ENCODE measurements around the gene CYTH1.
"Not testable (repeated sequence)": the region's sequence is repeated elsewhere in the genome, so short reads cannot be mapped to it uniquely, and the experiment has no call there.

CYTH1 gene

GRCh38 chr17:78680436-78680835, 101.6 kb downstream of the CYTH1 start:
- no peak for DNase-seq

GRCh38 chr17:78679495-78680395, 102.3 kb downstream of the CYTH1 start:
- DNase-seq: no peak

DNA sequence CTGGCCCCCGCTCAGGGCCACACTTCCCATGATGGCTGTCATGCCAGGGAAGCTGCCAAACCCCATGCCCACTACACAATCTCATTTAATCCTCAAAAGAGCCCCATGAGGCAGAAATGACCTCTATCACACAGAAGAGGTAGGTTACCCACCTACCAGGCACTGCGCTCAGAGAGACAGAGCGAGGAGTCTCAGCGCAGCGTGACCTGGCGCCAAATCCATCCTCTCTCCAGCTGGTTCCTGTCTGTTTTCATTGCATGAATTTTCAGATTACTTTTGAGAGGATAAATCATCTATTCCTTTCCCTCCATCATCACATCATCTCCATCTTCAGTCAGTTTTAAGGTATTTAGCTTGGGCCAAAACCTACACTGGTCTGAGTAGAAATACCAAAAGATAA, 103.4 kb downstream of the CYTH1 start:
- DNase-seq: no peak

- no peak for DNase-seq
Observed at GRCh38 chr17:78678222-78678557, 103.9 kb downstream of the CYTH1 start.

DNA sequence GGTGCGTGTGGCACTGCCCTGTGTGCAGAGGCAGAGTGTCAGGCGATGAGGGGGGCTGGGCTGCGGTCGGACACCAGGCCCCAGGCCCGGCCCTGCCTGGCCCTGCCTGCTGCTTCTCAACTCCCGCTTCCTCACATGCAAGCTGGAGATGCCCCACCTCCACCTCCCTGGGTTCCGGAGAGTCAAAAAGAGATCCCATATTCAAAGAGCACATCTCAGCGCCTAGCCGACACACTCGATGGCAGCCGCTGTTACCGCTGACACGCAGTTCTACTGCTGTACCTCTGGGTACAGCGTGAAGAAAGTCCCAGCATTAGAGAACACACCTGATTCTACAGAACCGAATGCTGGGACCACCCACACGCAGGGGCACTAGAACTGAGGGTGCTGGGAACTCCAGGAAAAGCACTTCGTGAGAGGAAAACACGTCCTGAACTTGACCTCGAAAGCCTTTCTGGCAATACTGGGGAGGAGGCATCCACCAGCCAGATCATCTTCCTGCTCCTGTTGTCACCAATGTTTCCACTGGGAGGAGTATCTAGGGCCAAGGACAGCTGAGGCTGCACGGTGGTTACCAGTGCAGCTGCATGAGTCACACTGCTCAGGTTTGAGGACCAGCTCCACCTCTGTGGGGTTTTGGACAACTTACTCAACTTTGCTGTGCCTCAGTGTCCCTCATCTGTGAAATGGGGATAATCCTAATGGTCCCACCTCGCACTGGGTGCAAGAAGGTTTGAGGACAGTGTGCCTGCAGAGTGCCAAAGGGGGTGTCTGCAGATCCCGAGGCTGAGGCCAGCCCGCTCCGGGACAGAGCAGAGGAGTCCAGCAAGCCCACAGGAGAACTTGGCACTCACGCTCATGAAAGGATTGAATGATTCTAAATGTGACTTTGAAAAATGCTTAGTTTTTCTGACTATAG, 104.5 kb downstream of the CYTH1 start:
- DNase-seq: no peak

DNA sequence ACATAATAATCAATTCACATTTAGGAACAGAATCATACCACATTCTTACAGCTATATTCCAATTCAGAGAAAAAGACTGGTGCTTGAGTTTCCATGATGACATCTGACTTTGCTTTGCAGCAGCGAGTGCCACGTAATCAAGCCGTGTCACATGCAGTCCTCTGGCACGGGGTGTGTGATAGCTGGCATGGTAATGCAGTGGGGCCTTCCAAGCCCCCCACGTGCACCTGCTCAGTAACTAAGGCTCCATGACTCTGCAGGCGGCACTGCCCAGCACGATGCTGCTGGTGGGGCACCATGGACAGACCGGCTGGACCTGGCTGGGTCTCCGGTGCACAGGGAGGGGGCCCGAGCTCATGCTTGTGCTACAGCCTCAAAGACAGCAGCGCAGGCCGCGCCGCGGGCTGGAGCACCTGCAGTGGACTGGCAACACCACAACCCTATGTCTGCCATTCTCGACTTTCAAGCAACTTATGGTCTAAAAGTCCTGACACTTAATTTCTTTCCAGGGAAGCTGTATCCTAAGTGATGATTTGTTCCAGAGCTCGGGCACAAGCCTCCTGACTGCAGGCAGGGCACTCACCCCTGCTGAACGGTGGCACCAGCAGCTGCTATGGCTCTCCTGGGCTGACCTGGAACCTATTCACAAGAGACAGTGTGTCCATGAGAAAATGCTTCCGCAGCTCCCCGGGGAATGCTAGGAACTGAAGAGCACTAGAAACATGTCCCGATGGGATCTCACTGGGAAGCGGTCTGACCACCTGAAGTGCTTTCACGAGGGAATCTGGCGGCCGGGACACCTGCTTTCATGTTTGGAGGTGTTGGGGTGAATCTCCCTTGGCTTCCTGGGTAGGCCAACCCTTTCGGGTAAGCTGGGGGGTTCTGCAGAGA, 105.4 kb downstream of the CYTH1 start:
- no peak for DNase-seq

DNA sequence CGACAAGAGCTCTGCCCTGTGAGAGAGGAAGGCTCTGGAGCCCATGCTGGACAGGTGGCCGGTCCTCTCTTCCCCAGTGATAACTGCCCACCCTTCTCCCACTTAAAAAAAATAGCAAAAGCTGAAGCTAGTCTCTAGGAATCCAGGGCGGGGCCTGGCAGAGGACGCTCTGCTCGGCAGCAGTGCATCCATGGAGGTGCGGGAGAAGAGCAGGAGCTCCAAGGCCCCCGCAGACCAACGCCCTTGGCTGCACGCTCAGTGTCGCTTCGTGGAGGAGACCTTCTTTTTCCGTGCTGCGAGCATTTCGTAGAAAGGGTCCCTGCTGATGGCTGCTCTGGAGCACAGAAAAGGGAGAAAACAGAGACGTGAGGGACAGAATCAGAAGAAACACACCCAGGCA, 106.2 kb downstream of the CYTH1 start:
- DNase-seq: no peak

- no peak for DNase-seq
Observed at GRCh38 chr17:78675316-78675616, 106.8 kb downstream of the CYTH1 start.

- DNase-seq: no peak
Observed at GRCh38 chr17:78674595-78675315, 107.3 kb downstream of the CYTH1 start.

GRCh38 chr17:78674156-78674555, 107.9 kb downstream of the CYTH1 start:
- DNase-seq: no peak

DNA sequence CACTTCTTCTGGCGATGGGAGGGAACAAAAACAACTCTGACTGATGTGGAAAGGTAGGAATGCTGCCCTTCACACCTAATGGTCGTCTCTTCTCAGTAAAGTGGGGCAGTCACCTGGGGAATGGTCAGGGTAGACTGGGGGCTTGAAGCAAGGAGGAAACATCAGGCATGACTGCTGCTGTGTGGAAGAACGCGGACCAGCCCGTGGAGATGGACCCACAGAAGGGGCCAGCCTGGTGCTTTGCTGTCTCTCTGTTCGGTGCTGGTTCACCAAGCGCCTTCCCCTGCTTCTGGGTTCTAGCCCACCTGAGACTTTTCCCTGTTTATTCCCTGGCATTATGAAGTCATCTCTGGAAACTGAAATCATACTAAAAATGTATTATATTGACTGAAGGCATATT, 108.7 kb downstream of the CYTH1 start:
- no peak for DNase-seq

DNA sequence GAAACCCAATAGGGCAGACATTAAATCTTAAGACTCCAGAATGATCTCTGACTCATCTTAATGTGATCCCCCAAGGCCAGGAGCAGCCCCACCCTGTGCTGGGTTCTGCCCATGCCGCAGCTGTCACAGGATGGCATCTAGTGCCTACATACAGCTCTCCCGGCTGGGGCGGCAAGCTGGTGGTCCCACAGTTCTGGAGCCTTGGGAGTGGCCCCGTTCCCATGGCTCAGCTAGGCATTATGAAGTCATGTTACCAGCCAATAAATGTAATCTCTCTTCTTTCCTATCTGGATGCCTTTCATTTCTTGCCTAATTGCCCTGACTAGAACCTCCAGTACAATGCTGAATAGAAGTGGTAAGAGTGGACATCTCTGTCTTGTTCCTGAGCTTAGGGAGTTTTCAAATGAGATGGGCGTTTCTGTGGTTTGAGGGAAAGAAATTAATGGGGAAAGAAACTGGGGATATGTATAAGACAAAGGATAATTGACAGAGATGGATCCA, 109.2 kb downstream of the CYTH1 start:
- DNase-seq: no peak

DNA sequence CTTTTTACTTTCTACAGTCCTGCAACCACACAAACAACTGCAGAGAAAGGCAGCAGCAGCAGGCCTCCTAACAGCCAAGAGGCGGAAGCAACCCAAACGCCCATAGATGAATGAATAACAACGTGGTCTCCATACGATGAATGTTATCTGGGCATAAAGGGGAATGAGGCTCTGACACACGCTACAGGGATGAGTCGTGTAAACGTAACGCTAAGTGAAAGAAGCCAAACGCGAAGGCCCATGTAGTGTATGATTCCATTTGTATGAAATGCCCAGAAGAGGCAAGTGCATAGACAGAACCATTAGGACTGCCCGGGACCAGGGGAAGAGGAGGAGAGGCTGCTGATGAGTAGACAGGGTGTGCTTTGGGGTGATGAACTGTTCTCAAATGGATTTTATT, 110.1 kb downstream of the CYTH1 start:
- no peak for DNase-seq

GRCh38 chr17:78671726-78672001, 110.4 kb downstream of the CYTH1 start:
- DNase-seq: not testable (repeated sequence)

GRCh38 chr17:78670850-78671725, 111.0 kb downstream of the CYTH1 start:
- DNase-seq: no peak

GRCh38 chr17:78669975-78670518, 112.0 kb downstream of the CYTH1 start:
- DNase-seq: no peak

GRCh38 chr17:78669256-78669974, 112.7 kb downstream of the CYTH1 start:
- DNase-seq: no peak

DNA sequence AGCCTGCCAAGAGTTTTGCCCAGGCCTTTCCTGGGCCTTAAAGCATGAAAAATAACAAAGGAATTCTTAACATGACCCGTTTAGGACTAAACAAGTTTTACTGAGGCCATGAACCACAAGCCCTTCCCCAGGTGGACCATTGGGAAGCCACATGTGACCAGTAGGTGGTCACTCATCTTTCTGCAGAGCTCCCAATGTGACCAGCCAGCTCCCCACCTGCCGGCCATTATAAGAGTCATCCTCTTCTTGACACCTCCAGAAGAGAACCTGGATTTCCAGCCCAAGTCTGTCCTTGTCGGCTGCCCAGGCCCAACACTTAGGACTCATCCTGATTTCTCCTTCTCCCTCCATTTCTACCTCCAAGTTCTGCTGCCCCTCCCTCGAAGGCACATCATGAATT, 113.2 kb downstream of the CYTH1 start:
- DNase-seq: no peak

DNA sequence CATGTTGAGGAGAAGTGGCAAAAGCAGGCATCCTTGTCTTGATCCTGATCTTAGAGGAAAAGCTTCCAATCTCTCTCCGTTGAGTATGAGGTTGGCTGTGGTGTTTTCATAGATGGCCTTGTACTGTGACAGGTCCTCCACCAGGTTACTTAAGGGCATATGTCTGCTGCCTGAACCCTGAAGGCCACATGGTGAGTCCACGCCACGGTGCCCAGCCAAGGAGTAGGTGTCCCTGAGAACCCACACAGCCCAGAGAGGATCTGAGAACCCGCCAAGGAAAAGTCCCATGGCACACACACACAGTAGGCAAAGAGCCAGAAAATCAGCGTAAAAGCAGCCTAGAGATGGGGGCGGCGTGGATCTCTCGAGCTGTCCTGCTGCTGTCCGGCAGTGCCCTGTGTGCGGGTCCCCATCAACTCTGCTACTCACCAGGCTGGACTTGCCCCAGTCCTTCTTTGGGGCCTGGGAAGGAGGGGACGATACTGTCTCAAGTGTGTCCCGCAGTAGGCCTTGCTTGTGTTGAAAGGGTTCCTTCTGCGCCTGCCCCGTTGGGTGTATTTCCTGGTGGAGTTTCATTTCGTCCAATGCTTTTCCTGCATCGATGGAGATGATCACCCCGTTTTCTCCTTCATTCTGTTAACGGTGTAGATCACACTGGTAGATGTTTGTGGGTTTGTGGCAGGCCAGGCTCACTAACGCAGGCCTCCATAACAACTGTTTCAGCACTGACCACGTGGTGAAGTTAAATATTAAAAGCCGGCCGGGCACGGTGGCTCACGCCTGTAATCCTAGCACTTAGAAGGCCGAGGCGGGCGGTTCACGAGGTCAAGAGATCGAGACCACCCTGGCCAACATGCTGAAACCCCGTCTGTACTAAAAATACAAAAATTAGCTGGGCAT, 114.1 kb downstream of the CYTH1 start:
- no peak for DNase-seq
